ENCODE results near the gene TXNDC16. TPM values are rescaled to one million over a fixed set of nuclear protein-coding genes. Genes with fewer than 3 reads are reported as not detected.

TXNDC16 gene
- polyA plus RNA-seq, 3 donors, result 2.6 to 4.1 (median 3.8) TPM

- Mint-ChIP-seq H3K36me3 (peaks cover 27 to 33% of the 10 kb centered on the region in 2 donors), H3K4me1 (peaks cover 17% of the 10 kb centered on the region), H3K4me3 (no peak overlapping the region), H3K27me3 (ENCODE audit: low read depth in 3 of 3) (peaks cover 0 to 2% (median 0%) of the 10 kb centered on the region in 3 donors), H3K27ac (no peak overlapping the region), H3K9me3 (no peaks in the 10 kb centered on the region)
- peaks cover 17 to 22% of the 10 kb centered on the region in 2 donors for H3K4me1 ChIP-seq (ENCODE audit: control insufficient read depth in 1 of 2, insufficient read depth in 2 of 2, low read length in 2 of 2)
- no peaks in the 10 kb centered on the region for H3K79me2 ChIP-seq (ENCODE audit: insufficient read depth, low read length)
- no CpG with 5 or more reads among the region's 3 CpGs for WGBS (ENCODE audit: insufficient coverage)
- no peaks in the 10 kb centered on the region for H3K27me3 ChIP-seq (ENCODE audit: control insufficient read depth in 2 of 2, insufficient read depth in 2 of 2, low read length in 2 of 2)
- no peak overlapping the region for H3K9ac ChIP-seq (ENCODE audit: insufficient read depth, low read length, poor library complexity, severe bottlenecking)
- H4K20me1 ChIP-seq (ENCODE audit: insufficient read depth, low read length), result no peaks in the 10 kb centered on the region
- H3K27ac ChIP-seq (ENCODE audit: low read depth in 1 of 2, low read length in 2 of 2), result no peak overlapping the region
- intact Hi-C loops (cut with micrococcal nuclease), result no loop called here
- H3K36me3 ChIP-seq (replicated peaks in 1 of 2; ENCODE audit: control insufficient read depth in 1 of 2, insufficient read depth in 2 of 2, low read length in 2 of 2), result peaks cover 7 to 33% of the 10 kb centered on the region in 2 donors
- no peak overlapping the region for H2AFZ ChIP-seq (ENCODE audit: insufficient read depth, low read depth, low read length, poor library complexity, severe bottlenecking)
- no peak for TF ChIP-seq CTCF (IDR thresholded peaks at IDR 0.05)
- no peak for DNase-seq
- no peaks in the 10 kb centered on the region for H3K9me3 ChIP-seq (replicated peaks in 1 of 2; ENCODE audit: control insufficient read depth in 1 of 2, insufficient read depth in 1 of 2, low read length in 2 of 2)
- H3K4me2 ChIP-seq (replicated peaks; ENCODE audit: extremely low read depth, low read length, poor library complexity, severe bottlenecking), result no peak overlapping the region
- H3K4me3 ChIP-seq (replicated peaks in 1 of 3; ENCODE audit: low read depth in 2 of 3, low read length in 3 of 3), result no peak overlapping the region
Measured at GRCh38 chr14:52536269-52536668, 16.0 kb downstream of the TXNDC16 start.

DNA sequence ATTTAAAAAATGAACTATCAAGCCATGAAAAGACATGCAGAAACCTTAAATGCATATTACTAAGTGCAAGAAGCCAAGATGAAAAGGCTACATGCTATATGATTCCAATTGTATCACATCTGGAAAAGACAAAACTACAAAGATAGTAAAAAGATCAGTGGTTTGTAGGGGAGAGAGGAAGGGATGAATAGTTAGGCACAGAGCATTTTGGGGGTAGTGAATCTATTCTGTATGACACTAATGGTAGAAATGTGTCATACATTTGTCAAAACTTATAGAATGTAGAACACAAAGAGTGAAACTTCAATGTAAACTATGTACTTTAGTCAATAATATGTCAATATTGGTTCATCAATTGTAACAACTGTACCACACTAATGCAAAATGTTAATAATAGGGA is 20.8 kb downstream of the TXNDC16 start:
- H3K27ac Mint-ChIP-seq, result no peak overlapping the region
- Histone ChIP-seq H3K4me2 (replicated peaks; ENCODE audit: extremely low read depth, low read length, poor library complexity, severe bottlenecking) (no peak overlapping the region), H3K4me3 (replicated peaks in 1 of 3; ENCODE audit: low read depth in 2 of 3, low read length in 3 of 3) (no peak overlapping the region), H3K79me2 (ENCODE audit: insufficient read depth, low read length) (no peaks in the 10 kb centered on the region), H3K9ac (ENCODE audit: insufficient read depth, low read length, poor library complexity, severe bottlenecking) (no peak overlapping the region), H4K20me1 (ENCODE audit: insufficient read depth, low read length) (no peaks in the 10 kb centered on the region), H3K4me1 (ENCODE audit: control insufficient read depth in 1 of 2, insufficient read depth in 2 of 2, low read length in 2 of 2) (no peaks in the 10 kb centered on the region), H3K36me3 (replicated peaks in 1 of 2; ENCODE audit: control insufficient read depth in 1 of 2, insufficient read depth in 2 of 2, low read length in 2 of 2) (peaks cover 7 to 33% of the 10 kb centered on the region in 2 donors), H3K9me3 (replicated peaks in 1 of 2; ENCODE audit: control insufficient read depth in 1 of 2, insufficient read depth in 1 of 2, low read length in 2 of 2) (no peaks in the 10 kb centered on the region), H3K27ac (ENCODE audit: low read depth in 1 of 2, low read length in 2 of 2) (no peak overlapping the region), H2AFZ (ENCODE audit: insufficient read depth, low read depth, low read length, poor library complexity, severe bottlenecking) (no peak overlapping the region), H3K27me3 (ENCODE audit: control insufficient read depth in 2 of 2, insufficient read depth in 2 of 2, low read length in 2 of 2) (no peaks in the 10 kb centered on the region)
- no peaks in the 10 kb centered on the region for H3K4me1 Mint-ChIP-seq
- intact Hi-C loops (cut with micrococcal nuclease), result no loop called here
- no peak for DNase-seq
- no peak overlapping the region for H3K4me3 Mint-ChIP-seq
- no peak for TF ChIP-seq CTCF (IDR thresholded peaks at IDR 0.05)
- H3K27me3 Mint-ChIP-seq (ENCODE audit: low read depth in 3 of 3), result peaks cover 0 to 2% (median 0%) of the 10 kb centered on the region in 3 donors
- H3K36me3 Mint-ChIP-seq, result peaks cover 18 to 30% of the 10 kb centered on the region in 2 donors
- no peaks in the 10 kb centered on the region for H3K9me3 Mint-ChIP-seq
